Activated T-helper 2 cell treated with anti-CD3 and anti-CD28 coated beads, Interferon-gamma antibody, Interleukin-2, Interleukin-4, amounts not matched to agents 10 μg/mL and 5 μg/mL and 100 μg/mL, durations not matched to agents 14 hours and 24 hours and 36 hours (primary cell): Measurements from ENCODE around the gene RECQL5. TPM values are rescaled to one million over a fixed set of nuclear protein-coding genes. Genes with fewer than 3 reads are reported as not detected.

Source experiments
- DNase-seq: peaks from one replicate; pipeline ENCODE4 v3.0.0; 2021; ENCODE audit warnings: low spot score
- H3K27ac Mint-ChIP-seq: one replicate; pipeline ENCODE4 v1.8.0; 2021; ENCODE audit warnings: mixed read lengths
- H3K27me3 Mint-ChIP-seq: one replicate; pipeline ENCODE4 v1.8.0; 2021; ENCODE audit warnings: low read depth, mixed read lengths
- H3K36me3 Mint-ChIP-seq: one replicate; pipeline ENCODE4 v1.8.0; 2021; ENCODE audit warnings: low read depth, mixed read lengths
- H3K4me1 Mint-ChIP-seq: one replicate; pipeline ENCODE4 v1.8.0; 2021; ENCODE audit warnings: low read depth, mixed read lengths
- H3K4me3 Mint-ChIP-seq: one replicate; pipeline ENCODE4 v1.8.0; 2021; ENCODE audit warnings: low read depth, mild to moderate bottlenecking, moderate library complexity, mixed read lengths
- H3K9me3 Mint-ChIP-seq: one replicate; pipeline ENCODE4 v1.8.0; 2021; ENCODE audit warnings: mixed read lengths
- intact Hi-C: fragments of 100-400 bp; cut with micrococcal nuclease; formaldehyde crosslinking; loops from one replicate; pipeline ENCODE4 v1.15.1; 2023
- total RNA-seq: library from RNA; stranded (reverse); gene quantifications from 2 replicates; pipeline ENCODE4 v1.2.3, GENCODE V29; 2022

RECQL5 gene
- total RNA-seq, 1 donor from 2014 or later = 33.3 TPM

DNA sequence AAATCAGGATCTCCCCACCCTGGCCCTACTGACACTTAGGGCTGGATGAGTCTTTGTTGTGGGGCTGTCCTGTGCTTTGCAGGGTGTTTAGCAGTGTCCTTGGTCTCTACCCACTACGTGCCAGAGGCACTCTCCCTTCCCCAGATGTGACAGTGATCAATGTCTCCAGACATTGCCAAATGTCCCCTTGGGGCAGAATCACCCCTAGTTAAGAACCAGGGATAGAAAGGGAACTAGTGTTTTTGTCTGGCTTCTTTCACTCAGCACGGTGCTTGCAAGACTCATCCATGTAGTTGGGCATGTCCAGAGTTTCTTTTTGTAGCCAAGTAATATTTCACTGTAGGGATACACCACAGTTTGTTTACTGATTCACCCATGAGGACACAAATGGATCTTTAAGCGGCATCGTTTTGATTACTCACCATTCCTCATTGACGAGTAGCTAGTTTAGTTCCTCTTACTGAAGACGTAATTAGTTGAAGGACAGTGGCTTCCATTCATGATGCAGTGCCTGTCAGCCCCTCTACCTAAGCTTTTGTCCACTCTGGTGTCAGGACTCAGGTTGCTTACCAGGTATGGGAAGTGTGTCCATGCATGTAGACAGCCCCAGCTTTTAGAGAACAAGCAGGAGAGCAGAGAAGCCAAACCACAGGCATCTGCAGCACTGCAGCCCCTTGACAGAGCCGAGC, 28.3 kb upstream of the RECQL5 start:
- DNase-seq = no peak
- intact Hi-C loops = no loop called here
- peaks cover 22% of the 10 kb centered on the region for H3K4me1 Mint-ChIP-seq
- no peak overlapping the region for H3K4me3 Mint-ChIP-seq
- H3K27ac Mint-ChIP-seq = peak overlapping the region; percentile 6
- H3K27me3 Mint-ChIP-seq = no peaks in the 10 kb centered on the region
- peaks cover 33% of the 10 kb centered on the region for H3K36me3 Mint-ChIP-seq
- H3K9me3 Mint-ChIP-seq = no peaks in the 10 kb centered on the region

DNA sequence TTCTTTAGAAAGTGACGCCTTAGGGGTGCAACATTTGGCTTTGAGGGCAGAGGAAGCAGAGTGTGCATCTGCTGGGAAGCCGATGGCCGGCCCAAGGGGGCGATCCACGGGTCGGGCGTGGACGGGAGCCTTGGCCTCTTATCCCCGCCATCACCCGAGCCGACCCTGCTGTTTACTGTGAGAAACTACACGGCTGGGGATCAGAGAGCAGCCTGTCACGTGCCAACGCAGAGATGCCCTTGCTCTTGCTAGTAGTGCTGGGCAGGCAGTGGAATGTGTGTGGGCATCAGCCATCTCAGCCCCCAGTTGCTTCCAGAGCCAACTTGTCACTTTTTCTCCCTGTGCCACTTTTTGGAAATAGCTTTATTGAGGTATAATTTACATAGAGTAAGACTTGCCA, 27.6 kb upstream of the RECQL5 start:
- Mint-ChIP-seq H3K9me3 (no peaks in the 10 kb centered on the region), H3K4me3 (no peak overlapping the region), H3K27me3 (no peaks in the 10 kb centered on the region), H3K36me3 (peaks cover 32% of the 10 kb centered on the region), H3K27ac (no peak overlapping the region), H3K4me1 (peaks cover 26% of the 10 kb centered on the region)
- intact Hi-C loops = no loop called here
- DNase-seq = no peak

GRCh38 chr17:75693500-75694481, 26.8 kb upstream of the RECQL5 start:
- Mint-ChIP-seq H3K27ac (no peak overlapping the region), H3K9me3 (no peaks in the 10 kb centered on the region), H3K27me3 (no peaks in the 10 kb centered on the region), H3K36me3 (peaks cover 34% of the 10 kb centered on the region), H3K4me3 (no peak overlapping the region), H3K4me1 (peaks cover 34% of the 10 kb centered on the region)
- no peak for DNase-seq
- intact Hi-C loops = no loop called here

GRCh38 chr17:75692976-75693375, 26.0 kb upstream of the RECQL5 start:
- no peaks in the 10 kb centered on the region for H3K27me3 Mint-ChIP-seq
- no peaks in the 10 kb centered on the region for H3K9me3 Mint-ChIP-seq
- no peak overlapping the region for H3K4me3 Mint-ChIP-seq
- H3K4me1 Mint-ChIP-seq = peaks cover 42% of the 10 kb centered on the region
- H3K36me3 Mint-ChIP-seq = peaks cover 38% of the 10 kb centered on the region
- H3K27ac Mint-ChIP-seq = no peak overlapping the region
- no peak for DNase-seq
- intact Hi-C loops = no loop called here

- intact Hi-C loops = no loop called here
- Mint-ChIP-seq H3K4me3 (no peak overlapping the region), H3K4me1 (peaks cover 48% of the 10 kb centered on the region), H3K36me3 (peaks cover 40% of the 10 kb centered on the region), H3K27ac (peak overlapping the region; percentile 73), H3K9me3 (no peaks in the 10 kb centered on the region), H3K27me3 (no peaks in the 10 kb centered on the region)
- no peak for DNase-seq
These were observed 25.1 kb upstream of the RECQL5 start for GRCh38 chr17:75691801-75692626.

DNA sequence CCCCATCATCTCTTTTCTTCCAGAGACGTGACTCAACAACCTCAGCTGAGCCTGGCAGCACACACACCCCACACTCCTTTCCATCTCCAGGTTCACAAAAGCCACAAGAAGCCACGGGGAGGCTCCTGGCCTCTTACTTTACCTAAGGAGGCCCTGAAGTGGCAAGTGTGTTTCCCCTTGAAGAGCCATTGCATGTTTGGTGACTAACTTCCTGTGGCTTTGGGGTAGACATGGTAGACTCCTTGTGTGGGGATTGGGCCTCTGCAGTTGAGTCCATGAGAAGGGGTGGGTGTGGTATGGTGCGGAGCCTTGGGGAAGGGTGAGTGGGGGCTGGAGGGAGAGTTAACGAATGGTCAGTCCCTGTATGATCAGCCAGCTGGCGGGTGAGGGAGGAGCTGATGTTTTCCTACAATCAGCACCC, 24.4 kb upstream of the RECQL5 start:
- DNase-seq = no peak
- no peaks in the 10 kb centered on the region for H3K27me3 Mint-ChIP-seq
- H3K27ac Mint-ChIP-seq = peak overlapping the region; percentile 71
- intact Hi-C loops = no loop called here
- H3K9me3 Mint-ChIP-seq = no peaks in the 10 kb centered on the region
- H3K36me3 Mint-ChIP-seq = peaks cover 45% of the 10 kb centered on the region
- H3K4me1 Mint-ChIP-seq = peaks cover 53% of the 10 kb centered on the region
- no peak overlapping the region for H3K4me3 Mint-ChIP-seq

- peak overlapping the region; percentile 34 for H3K4me3 Mint-ChIP-seq
These were observed 22.5 kb upstream of the RECQL5 start for GRCh38 chr17:75689441-75689873.

DNA sequence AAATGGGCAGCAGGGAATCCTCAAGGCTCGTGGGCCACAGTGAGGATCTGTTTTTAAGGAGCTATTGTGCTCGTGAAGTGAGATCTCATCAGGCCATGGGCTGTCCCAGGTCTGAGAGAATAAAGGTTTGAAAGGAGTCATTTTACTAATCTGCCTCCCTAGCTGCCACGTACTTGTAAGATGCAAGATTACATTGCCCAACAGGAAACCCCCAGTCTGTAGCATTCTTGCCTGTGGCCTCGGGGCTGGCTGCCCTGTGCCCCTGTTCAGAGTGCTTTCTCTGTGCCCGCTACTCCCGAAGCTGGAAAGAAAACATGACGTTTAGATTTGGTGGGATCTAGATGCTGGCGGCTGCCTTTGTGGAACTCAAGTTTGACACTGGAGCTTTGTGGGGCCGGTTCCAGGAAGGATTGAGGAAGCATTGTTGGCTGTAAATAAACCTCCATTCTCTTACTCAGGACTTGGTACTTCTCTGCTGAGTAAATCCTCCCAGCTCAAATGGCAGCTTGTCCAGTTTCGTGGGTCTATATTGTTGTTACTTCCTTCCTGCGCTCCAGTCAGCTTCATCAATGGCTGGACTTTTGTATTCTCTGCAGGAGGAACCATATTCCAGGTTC, 21.4 kb upstream of the RECQL5 start:
- H3K27ac Mint-ChIP-seq = peak overlapping the region; percentile 92
- intact Hi-C loops = no loop called here
- peaks cover 61% of the 10 kb centered on the region for H3K4me1 Mint-ChIP-seq
- DNase-seq = no peak
- peaks cover 50% of the 10 kb centered on the region for H3K36me3 Mint-ChIP-seq
- no peaks in the 10 kb centered on the region for H3K9me3 Mint-ChIP-seq
- H3K4me3 Mint-ChIP-seq = peak overlapping the region; percentile 19
- H3K27me3 Mint-ChIP-seq = no peaks in the 10 kb centered on the region

More at GRCh38 chr17:75689441-75689873, 22.5 kb upstream of the RECQL5 start:
- peaks cover 54% of the 10 kb centered on the region for H3K4me1 Mint-ChIP-seq
- peak overlapping the region; percentile 92 for H3K27ac Mint-ChIP-seq
- peak; percentile 32 for DNase-seq
- no peaks in the 10 kb centered on the region for H3K27me3 Mint-ChIP-seq
- no peaks in the 10 kb centered on the region for H3K9me3 Mint-ChIP-seq
- intact Hi-C loops = no loop called here
- peaks cover 45% of the 10 kb centered on the region for H3K36me3 Mint-ChIP-seq

- Mint-ChIP-seq H3K27me3 (no peaks in the 10 kb centered on the region), H3K4me3 (no peak overlapping the region), H3K9me3 (no peaks in the 10 kb centered on the region), H3K27ac (peak overlapping the region; percentile 24), H3K4me1 (peaks cover 43% of the 10 kb centered on the region), H3K36me3 (peaks cover 45% of the 10 kb centered on the region)
- DNase-seq = no peak
- intact Hi-C loops = no loop called here
These were observed 18.5 kb upstream of the RECQL5 start for GRCh38 chr17:75685499-75685898.

GRCh38 chr17:75684924-75685323, 18.0 kb upstream of the RECQL5 start:
- H3K36me3 Mint-ChIP-seq = peaks cover 46% of the 10 kb centered on the region
- no peak overlapping the region for H3K27ac Mint-ChIP-seq
- no peaks in the 10 kb centered on the region for H3K27me3 Mint-ChIP-seq
- no peak for DNase-seq
- H3K9me3 Mint-ChIP-seq = no peaks in the 10 kb centered on the region
- intact Hi-C loops = no loop called here
- peaks cover 41% of the 10 kb centered on the region for H3K4me1 Mint-ChIP-seq
- H3K4me3 Mint-ChIP-seq = no peak overlapping the region

- peaks cover 46% of the 10 kb centered on the region for H3K36me3 Mint-ChIP-seq
- H3K27ac Mint-ChIP-seq = no peak overlapping the region
- H3K4me1 Mint-ChIP-seq = peaks cover 34% of the 10 kb centered on the region
- no peaks in the 10 kb centered on the region for H3K27me3 Mint-ChIP-seq
- intact Hi-C loops = no loop called here
- no peaks in the 10 kb centered on the region for H3K9me3 Mint-ChIP-seq
- H3K4me3 Mint-ChIP-seq = no peak overlapping the region
- no peak for DNase-seq
These were observed 17.3 kb upstream of the RECQL5 start for GRCh38 chr17:75684249-75684648.

GRCh38 chr17:75683583-75683982, 16.6 kb upstream of the RECQL5 start:
- intact Hi-C loops = no loop called here
- no peak for DNase-seq
- Mint-ChIP-seq H3K4me3 (no peak overlapping the region), H3K9me3 (no peaks in the 10 kb centered on the region), H3K27ac (peak overlapping the region; percentile 14), H3K36me3 (peaks cover 44% of the 10 kb centered on the region), H3K27me3 (no peaks in the 10 kb centered on the region), H3K4me1 (peaks cover 28% of the 10 kb centered on the region)
